ENCODE results near the gene ANKRD12. TPM values are rescaled to one million over a fixed set of nuclear protein-coding genes. Genes with fewer than 3 reads are reported as not detected.

ANKRD12 gene
- total and polyA plus RNA-seq, 7 donors = 5.7 to 49.0 (median 36.7) TPM

GRCh38 chr18:9319333-9319732 lies 182.8 kb downstream of the ANKRD12 start:
- Histone ChIP-seq H3K27ac (no peak overlapping the region), H3K36me3 (ENCODE audit: insufficient read depth in 1 of 2, low read depth in 1 of 2) (no peaks in the 10 kb centered on the region), H3K9me3 (no peaks in the 10 kb centered on the region), H3K4me3 (no peak overlapping the region), H3K4me1 (no peaks in the 10 kb centered on the region), H3K27me3 (ENCODE audit: insufficient read depth in 3 of 3, low read length in 2 of 3) (peaks cover 0 to 8% (median 2%) of the 10 kb centered on the region in 3 donors)
- 80 to 85% (median 81%) methylated on average over 1 of the region's 1 CpG for WGBS, 3 donors
- ATAC-seq = no peak
- DNase-seq = no peak
- TF ChIP-seq, protein P1, sequence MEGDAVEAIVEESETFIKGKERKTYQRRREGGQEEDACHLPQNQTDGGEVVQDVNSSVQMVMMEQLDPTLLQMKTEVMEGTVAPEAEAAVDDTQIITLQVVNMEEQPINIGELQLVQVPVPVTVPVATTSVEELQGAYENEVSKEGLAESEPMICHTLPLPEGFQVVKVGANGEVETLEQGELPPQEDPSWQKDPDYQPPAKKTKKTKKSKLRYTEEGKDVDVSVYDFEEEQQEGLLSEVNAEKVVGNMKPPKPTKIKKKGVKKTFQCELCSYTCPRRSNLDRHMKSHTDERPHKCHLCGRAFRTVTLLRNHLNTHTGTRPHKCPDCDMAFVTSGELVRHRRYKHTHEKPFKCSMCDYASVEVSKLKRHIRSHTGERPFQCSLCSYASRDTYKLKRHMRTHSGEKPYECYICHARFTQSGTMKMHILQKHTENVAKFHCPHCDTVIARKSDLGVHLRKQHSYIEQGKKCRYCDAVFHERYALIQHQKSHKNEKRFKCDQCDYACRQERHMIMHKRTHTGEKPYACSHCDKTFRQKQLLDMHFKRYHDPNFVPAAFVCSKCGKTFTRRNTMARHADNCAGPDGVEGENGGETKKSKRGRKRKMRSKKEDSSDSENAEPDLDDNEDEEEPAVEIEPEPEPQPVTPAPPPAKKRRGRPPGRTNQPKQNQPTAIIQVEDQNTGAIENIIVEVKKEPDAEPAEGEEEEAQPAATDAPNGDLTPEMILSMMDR (IDR thresholded peaks at IDR 0.05) = no peak
- intact Hi-C loops (cut with DNase I) = no loop called here

DNA sequence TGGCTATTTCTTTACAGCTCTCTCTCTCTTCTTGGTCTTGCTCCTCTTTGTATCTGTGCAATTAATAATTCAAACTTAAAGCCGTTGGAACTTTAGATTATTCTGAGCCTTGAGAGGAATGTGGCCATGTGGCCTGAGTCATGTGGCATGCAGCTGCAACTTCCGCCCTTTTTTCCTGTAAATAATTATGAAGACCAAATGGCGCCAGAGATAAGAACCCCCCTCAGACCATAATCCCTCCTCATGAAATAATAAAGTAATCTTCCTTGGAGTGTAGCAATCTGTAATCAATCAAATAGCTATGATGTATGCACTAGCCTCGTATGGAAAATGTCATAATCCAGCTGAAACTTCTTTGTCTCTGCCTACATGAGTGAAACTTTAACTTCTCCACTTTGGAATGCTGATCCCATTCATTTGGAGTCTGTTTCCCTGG lies 184.5 kb downstream of the ANKRD12 start:
- peaks cover 0 to 8% (median 2%) of the 10 kb centered on the region in 3 donors for H3K27me3 ChIP-seq (ENCODE audit: insufficient read depth in 3 of 3, low read length in 2 of 3)
- 34 to 61% (median 39%) methylated on average over 4 of the region's 4 CpGs for WGBS, 3 donors
- TF ChIP-seq, protein P1 (IDR thresholded peaks at IDR 0.05) = no peak
- H3K27ac ChIP-seq = no peak overlapping the region
- ATAC-seq = no peak
- no peaks in the 10 kb centered on the region for H3K4me1 ChIP-seq
- H3K4me3 ChIP-seq = no peak overlapping the region
- no peaks in the 10 kb centered on the region for H3K36me3 ChIP-seq (ENCODE audit: insufficient read depth in 1 of 2, low read depth in 1 of 2)
- intact Hi-C loops (cut with DNase I) = no loop called here
- no peaks in the 10 kb centered on the region for H3K9me3 ChIP-seq
- DNase-seq = no peak

- DNase-seq (no peak), ATAC-seq (no peak)
- Histone ChIP-seq H3K4me3 (no peak overlapping the region), H3K36me3 (ENCODE audit: insufficient read depth in 1 of 2, low read depth in 1 of 2) (no peaks in the 10 kb centered on the region), H3K27ac (no peak overlapping the region), H3K4me1 (no peaks in the 10 kb centered on the region), H3K9me3 (no peaks in the 10 kb centered on the region), H3K27me3 (ENCODE audit: insufficient read depth in 3 of 3, low read length in 2 of 3) (peaks cover 0 to 8% (median 2%) of the 10 kb centered on the region in 3 donors)
- TF ChIP-seq, protein P1 (IDR thresholded peaks at IDR 0.05) = no peak
- intact Hi-C loops (cut with DNase I) = no loop called here
- 75 to 76% (median 76%) methylated on average over 4 of the region's 4 CpGs for WGBS, 3 donors
Observed at GRCh38 chr18:9321736-9322135, 185.2 kb downstream of the ANKRD12 start.

DNA sequence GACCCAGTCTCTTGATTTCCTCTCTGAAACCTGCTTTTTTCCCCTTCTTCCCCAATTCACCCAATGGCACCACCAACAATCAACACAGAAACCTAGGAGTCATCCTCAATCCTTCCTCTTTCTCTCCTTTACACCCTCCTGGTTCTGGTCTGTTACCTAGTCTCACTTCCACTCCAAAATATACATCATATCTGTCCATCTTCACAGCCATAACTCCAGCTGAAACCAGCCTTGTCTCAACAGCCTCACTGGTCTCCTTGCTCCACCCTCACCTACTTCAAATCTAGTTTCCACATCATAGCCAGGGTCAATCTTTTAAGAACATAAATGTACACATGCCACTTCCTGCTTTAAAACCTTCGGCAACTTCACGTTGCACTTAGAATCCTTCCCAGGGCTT lies 186.2 kb downstream of the ANKRD12 start:
- no peaks in the 10 kb centered on the region for H3K4me1 ChIP-seq
- H3K9me3 ChIP-seq = no peaks in the 10 kb centered on the region
- no peak overlapping the region for H3K27ac ChIP-seq
- no peak overlapping the region for H3K4me3 ChIP-seq
- no peak for DNase-seq
- H3K27me3 ChIP-seq (ENCODE audit: insufficient read depth in 3 of 3, low read length in 2 of 3) = peaks cover 0 to 8% (median 2%) of the 10 kb centered on the region in 3 donors
- intact Hi-C loops (cut with DNase I) = no loop called here
- ATAC-seq = no peak
- TF ChIP-seq, protein P1 (IDR thresholded peaks at IDR 0.05) = no peak
- 82 to 94% (median 88%) methylated on average over 2 of the region's 2 CpGs for WGBS, 3 donors
- H3K36me3 ChIP-seq (ENCODE audit: insufficient read depth in 1 of 2, low read depth in 1 of 2) = no peaks in the 10 kb centered on the region

Measured in psoas muscle (tissue), 8 donors.